ENCODE results near the gene CHADL.

CHADL gene

DNA sequence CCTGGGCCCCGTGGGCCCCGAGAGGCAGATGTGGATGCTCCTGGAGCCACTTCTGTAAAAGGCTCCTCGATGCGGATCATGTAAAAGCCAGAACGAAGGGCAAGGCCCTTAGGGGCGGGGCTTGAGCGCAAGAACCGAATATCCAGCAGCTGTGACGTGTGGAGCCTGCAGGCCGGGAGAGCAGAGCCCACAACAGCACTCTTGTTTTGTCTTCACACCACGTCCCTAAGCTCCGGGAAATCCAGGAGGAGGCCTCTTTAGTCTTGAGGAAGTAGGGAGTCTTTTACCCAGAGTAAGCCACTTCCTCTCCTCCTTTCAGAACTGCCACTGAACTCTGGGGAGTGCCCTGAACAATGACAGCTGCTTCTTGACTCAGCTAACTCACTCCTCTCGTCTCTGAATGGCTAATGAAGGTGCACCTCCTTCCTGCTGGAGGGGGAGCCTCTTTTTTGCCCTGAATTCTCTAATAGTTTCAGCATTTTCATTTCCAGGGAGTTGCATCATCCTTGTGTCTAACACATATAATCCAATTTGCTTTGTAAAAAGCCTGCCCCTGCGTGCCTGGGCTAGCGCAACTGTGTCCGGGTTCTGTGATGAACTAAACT is 23.1 kb downstream of the CHADL start (continued):
- no peak for TF ChIP-seq ZNF140 (tag by site-specific recombination; IDR thresholded peaks at IDR 0.05)
- TF ChIP-seq ZNF777 (tag by site-specific recombination; IDR thresholded peaks at IDR 0.05; ENCODE audit: borderline replicate concordance) = no peak
- TF ChIP-seq ZNF416 (tag by site-specific recombination; IDR thresholded peaks at IDR 0.05) = no peak
- TF ChIP-seq ZNF585B (tag by site-specific recombination; IDR thresholded peaks at IDR 0.05) = no peak
- no peak for TF ChIP-seq ZNF623 (tag by site-specific recombination; IDR thresholded peaks at IDR 0.05)
- no peak for TF ChIP-seq ZNF560 (tag by site-specific recombination; IDR thresholded peaks at IDR 0.05; ENCODE audit: borderline replicate concordance)
- no peak for TF ChIP-seq SP3 (tag by site-specific recombination; IDR thresholded peaks at IDR 0.05)
- TF ChIP-seq ZNF133 (tag by site-specific recombination; IDR thresholded peaks at IDR 0.05) = no peak
- TF ChIP-seq ZNF600 (tag by site-specific recombination; IDR thresholded peaks at IDR 0.05) = peak; percentile 61; the same call in 1 of the 2 replicates
- no peak for TF ChIP-seq ZNF514 (tag by site-specific recombination; IDR thresholded peaks at IDR 0.05)
- TF ChIP-seq, protein P1, sequence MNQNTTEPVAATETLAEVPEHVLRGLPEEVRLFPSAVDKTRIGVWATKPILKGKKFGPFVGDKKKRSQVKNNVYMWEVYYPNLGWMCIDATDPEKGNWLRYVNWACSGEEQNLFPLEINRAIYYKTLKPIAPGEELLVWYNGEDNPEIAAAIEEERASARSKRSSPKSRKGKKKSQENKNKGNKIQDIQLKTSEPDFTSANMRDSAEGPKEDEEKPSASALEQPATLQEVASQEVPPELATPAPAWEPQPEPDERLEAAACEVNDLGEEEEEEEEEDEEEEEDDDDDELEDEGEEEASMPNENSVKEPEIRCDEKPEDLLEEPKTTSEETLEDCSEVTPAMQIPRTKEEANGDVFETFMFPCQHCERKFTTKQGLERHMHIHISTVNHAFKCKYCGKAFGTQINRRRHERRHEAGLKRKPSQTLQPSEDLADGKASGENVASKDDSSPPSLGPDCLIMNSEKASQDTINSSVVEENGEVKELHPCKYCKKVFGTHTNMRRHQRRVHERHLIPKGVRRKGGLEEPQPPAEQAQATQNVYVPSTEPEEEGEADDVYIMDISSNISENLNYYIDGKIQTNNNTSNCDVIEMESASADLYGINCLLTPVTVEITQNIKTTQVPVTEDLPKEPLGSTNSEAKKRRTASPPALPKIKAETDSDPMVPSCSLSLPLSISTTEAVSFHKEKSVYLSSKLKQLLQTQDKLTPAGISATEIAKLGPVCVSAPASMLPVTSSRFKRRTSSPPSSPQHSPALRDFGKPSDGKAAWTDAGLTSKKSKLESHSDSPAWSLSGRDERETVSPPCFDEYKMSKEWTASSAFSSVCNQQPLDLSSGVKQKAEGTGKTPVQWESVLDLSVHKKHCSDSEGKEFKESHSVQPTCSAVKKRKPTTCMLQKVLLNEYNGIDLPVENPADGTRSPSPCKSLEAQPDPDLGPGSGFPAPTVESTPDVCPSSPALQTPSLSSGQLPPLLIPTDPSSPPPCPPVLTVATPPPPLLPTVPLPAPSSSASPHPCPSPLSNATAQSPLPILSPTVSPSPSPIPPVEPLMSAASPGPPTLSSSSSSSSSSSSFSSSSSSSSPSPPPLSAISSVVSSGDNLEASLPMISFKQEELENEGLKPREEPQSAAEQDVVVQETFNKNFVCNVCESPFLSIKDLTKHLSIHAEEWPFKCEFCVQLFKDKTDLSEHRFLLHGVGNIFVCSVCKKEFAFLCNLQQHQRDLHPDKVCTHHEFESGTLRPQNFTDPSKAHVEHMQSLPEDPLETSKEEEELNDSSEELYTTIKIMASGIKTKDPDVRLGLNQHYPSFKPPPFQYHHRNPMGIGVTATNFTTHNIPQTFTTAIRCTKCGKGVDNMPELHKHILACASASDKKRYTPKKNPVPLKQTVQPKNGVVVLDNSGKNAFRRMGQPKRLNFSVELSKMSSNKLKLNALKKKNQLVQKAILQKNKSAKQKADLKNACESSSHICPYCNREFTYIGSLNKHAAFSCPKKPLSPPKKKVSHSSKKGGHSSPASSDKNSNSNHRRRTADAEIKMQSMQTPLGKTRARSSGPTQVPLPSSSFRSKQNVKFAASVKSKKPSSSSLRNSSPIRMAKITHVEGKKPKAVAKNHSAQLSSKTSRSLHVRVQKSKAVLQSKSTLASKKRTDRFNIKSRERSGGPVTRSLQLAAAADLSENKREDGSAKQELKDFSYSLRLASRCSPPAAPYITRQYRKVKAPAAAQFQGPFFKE (tag by site-specific recombination; IDR thresholded peaks at IDR 0.05; ENCODE audit: borderline replicate concordance) = no peak
- no peak for TF ChIP-seq MYNN (tag by site-specific recombination; IDR thresholded peaks at IDR 0.05; ENCODE audit: borderline replicate concordance)
- TF ChIP-seq ZNF555 (tag by site-specific recombination; conservative IDR thresholded peaks at IDR 0.05) = no peak
- no peak for TF ChIP-seq ZNF548 (tag by site-specific recombination; IDR thresholded peaks at IDR 0.05)
- TF ChIP-seq ZNF24 (tag by site-specific recombination; IDR thresholded peaks at IDR 0.05) = no peak

DNA sequence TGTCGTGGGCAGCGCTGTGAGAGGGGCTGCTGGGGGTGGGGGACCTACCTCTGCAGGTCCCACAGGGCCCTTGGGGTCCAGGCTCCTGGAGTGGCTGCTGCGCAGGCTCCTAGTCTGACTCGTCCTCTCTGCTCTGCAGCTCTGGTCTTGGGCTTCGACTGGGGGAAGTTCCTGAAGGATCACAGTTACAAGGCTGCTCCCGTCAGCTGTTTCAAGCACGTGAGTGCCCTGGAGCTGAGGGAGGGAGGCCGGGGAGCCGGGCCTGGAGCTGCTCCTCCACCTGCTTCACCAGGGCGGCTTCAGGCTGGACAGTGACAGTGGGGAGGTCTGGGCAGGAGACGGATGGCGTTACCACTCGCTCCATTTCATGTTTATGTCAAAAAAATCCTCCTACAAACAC is 23.7 kb downstream of the CHADL start:
- Histone ChIP-seq H3K27ac (ENCODE audit: extremely low read depth, low read depth, low read length) (peak overlapping the region; percentile 46; the same call in 1 of the 2 replicates), H3K4me3 (ENCODE audit: low read depth, low read length) (no peak overlapping the region), H3K9me3 (ENCODE audit: control insufficient read depth, insufficient read depth, low read depth, low read length) (no peaks in the 10 kb centered on the region), H3K36me3 (ENCODE audit: control insufficient read depth in 2 of 2, insufficient read depth in 1 of 2, low read length in 2 of 2) (peaks cover 50 to 85% of the 10 kb centered on the region in 2 experiments), H3K4me1 (ENCODE audit: control insufficient read depth, insufficient read depth, low read length) (no peaks in the 10 kb centered on the region)
- TF ChIP-seq ZEB2 (tag by site-specific recombination; IDR thresholded peaks at IDR 0.05) = no peak
- TF ChIP-seq, protein P2, sequence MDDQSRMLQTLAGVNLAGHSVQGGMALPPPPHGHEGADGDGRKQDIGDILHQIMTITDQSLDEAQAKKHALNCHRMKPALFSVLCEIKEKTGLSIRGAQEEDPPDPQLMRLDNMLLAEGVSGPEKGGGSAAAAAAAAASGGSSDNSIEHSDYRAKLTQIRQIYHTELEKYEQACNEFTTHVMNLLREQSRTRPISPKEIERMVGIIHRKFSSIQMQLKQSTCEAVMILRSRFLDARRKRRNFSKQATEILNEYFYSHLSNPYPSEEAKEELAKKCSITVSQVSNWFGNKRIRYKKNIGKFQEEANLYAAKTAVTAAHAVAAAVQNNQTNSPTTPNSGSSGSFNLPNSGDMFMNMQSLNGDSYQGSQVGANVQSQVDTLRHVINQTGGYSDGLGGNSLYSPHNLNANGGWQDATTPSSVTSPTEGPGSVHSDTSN (CRISPR knock-in tag; IDR thresholded peaks at IDR 0.05) = no peak
- TF ChIP-seq RBAK (tag by site-specific recombination; IDR thresholded peaks at IDR 0.05) = no peak
- TF ChIP-seq, protein P3, sequence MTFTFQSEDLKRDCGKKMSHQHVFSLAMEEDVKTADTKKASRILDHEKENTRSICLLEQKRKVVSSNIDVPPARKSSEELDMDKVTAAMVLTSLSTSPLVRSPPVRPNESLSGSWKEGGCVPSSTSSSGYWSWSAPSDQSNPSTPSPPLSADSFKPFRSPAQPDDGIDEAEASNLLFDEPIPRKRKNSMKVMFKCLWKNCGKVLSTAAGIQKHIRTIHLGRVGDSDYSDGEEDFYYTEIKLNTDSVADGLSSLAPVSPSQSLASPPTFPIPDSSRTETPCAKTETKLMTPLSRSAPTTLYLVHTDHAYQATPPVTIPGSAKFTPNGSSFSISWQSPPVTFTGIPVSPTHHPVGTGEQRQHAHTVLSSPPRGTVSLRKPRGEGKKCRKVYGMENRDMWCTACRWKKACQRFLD (tag by site-specific recombination; IDR thresholded peaks at IDR 0.05) = no peak
- no peak for TF ChIP-seq ZNF530 (tag by site-specific recombination; IDR thresholded peaks at IDR 0.05; ENCODE audit: low read depth)
- CTCF ChIA-PET = interaction anchor here (0.5 to 1.7 kb wide), 2 partner anchors 21 to 35 kb away, joined by 3 to 6 read pairs; no protein-coding TSS in a partner anchor
- POLR2A ChIA-PET = interaction anchor here (0.7 kb wide), 1 partner anchor 12 kb away, joined by 3 read pairs; no protein-coding TSS in a partner anchor

Measured in HEK293 (cell line).